HG03064 (cell line): ENCODE data around the gene TNFRSF11A.

Experiments
- ATAC-seq: cut with Tn5 transposase; IDR thresholded peaks from one replicate; pipeline ENCODE4 v1.9.1; 2021; ENCODE audit warnings: low read depth; ENCODE audit not compliant: unreplicated experiment

TNFRSF11A gene

DNA sequence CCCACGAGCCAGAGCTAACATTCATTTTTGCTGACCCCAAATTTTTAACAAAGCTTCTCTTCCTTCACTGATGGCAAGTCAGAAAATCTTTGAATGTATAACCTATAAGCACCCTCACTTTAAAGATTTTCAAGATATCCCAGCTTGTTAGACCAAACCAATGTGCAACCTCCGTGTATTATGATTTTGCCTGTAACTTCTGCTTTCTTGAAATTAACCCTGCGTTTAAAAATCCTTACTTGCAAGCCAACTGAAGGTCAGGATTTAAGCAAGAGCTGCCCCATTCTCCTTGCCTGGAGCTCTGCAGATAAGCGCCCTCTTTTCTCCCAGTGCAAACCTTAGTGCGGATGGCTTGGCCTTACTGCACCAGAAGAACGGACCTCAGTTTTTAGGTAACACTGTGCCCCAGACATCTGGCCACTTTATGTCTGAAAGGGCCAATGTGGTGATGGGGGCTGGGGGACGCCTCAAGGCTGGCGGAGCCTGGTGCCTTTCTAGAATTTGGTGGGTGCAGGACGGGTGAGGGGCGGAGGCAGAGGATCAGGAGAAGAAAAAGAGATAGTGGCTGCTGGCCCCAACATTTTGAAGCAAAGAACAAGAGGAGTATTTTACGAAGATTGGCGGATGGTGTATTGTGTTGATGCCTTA lies 805 bp upstream of the TNFRSF11A start:
- no peak for ATAC-seq

DNA sequence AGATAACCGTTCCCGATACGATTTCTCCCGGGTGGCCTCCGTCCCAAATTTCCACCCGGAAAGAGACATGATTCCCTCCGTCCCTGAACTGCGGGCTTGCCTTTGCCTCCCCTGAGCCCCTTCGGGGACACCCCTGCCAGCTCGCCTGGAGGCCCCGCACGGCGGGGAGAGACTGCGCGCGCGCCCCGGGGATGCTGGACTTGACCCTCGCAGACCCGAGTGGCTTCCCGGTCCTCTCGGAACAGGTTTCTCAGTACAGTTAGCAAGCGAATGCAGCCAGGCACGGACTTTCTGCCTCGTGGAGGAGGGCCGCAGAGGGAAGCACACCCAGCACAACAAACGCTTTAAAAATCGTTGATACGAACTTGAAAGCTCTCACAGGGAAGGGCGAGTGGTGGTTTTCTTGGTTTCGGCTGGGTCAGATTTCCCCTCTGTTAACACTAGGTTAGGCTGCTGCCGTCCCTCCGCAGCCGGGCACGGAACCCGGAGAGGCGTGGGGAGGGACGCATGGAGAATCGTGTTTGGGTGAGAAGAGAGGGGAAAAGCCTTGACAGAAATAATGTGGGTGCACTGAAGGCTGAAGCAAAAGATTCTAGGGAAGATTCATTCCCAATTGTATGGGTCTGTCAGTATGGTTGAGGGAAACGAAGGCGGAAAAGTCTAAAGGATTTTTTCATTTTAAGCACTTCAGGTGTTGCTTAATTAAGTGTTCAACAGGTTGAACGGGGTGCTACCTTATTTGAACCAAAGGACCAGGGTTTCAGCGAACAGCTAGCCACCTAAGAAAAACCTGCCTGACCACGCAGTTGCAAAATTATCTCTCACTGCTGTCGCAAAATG lies 916 bp downstream of the TNFRSF11A start:
- no peak for ATAC-seq

DNA sequence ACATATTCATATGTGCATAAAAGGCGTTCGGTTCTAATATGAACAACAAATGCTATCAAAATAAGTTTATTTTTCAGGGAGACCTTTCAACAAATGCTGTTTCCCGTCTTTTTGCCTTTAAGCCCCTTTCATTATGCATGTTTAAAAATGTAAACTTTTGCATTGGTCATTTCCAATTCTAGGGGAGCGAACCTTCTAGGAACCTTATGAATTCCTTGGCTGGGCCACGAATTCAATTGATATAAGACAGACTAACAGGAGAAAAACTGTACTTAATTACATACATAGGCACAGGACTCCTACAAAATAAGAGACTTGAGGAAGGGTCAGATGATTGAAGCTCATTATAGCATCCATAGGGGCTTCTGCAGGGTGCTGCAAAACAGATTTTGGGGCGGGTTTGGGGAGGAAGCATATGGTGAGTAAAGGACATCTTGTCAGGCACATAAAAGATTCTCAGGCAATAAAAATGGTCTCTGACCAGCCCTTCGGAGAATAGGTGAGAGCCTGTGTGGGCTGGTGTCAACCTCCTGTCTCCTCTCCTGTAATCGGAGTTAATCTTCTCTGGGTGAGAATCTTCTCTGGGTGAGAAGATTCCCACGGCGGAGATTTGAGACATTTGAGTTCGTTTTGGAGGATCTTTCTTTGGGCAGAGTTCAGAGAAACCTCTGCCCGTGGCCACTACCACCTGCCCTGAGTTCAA lies 1.7 kb downstream of the TNFRSF11A start:
- ATAC-seq, result no peak

DNA sequence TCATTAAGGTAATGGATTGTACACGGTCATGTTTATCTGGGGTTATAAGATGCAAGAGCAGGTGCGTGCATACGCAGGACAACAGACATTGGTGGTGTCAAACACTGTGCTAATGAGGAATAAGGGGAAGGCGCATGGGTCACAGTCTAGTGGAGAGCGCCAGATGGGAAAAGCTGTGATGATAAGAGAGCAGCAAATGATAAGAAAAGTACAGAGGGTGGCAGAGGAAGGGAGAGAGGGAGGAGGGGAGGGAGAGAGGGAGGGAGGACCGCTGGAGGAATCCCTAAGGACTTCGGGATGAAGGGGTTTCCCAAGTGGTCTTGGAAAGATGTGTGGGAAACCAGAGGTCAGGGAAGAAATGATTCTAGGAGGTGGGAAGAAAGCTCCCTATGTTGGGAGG lies 2.9 kb downstream of the TNFRSF11A start:
- ATAC-seq, result no peak

DNA sequence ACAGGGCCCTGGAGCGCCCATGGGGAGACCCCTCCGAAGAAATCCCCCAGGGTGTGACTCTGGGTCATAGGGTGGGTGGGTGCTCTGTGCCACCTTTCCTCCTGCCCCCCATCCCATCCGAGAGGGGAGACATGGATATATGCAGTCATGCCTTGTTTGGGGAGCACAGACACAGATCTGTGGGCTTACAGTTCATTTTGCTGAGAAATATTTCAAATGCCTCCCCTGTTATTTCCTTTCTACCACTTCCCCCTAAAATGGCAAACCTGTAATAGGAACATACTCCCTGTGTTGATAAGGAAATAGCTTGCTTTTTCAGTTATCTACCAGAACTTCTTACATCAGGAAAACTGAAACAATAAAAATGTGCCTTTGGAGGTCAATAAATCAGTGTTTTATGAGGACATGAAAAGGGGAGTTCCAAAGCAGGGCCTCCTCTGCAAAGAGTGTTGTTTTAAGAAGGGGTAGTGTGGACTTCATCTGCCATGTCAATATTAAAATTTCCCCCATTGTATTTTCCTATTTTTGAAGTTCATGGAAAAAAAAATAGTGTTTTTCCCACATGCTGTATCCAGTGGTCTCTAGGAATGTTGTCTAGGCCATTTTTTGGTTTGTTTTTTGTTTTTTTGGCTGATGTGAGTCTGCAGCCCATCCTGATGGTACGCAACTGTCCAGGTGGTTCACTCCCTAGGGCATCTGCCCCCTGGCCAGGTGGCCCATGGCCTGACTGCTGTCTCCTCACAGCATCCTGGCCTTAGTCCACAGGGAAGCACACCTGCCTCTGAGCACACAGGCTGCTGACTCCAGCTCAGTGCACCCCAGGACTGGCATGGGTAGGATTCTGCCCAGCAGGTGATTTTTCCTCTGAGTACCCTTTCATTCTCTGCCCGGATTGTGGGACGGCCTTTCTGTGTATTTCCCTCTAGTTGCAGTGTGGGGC lies 3.7 kb downstream of the TNFRSF11A start:
- no peak for ATAC-seq

DNA sequence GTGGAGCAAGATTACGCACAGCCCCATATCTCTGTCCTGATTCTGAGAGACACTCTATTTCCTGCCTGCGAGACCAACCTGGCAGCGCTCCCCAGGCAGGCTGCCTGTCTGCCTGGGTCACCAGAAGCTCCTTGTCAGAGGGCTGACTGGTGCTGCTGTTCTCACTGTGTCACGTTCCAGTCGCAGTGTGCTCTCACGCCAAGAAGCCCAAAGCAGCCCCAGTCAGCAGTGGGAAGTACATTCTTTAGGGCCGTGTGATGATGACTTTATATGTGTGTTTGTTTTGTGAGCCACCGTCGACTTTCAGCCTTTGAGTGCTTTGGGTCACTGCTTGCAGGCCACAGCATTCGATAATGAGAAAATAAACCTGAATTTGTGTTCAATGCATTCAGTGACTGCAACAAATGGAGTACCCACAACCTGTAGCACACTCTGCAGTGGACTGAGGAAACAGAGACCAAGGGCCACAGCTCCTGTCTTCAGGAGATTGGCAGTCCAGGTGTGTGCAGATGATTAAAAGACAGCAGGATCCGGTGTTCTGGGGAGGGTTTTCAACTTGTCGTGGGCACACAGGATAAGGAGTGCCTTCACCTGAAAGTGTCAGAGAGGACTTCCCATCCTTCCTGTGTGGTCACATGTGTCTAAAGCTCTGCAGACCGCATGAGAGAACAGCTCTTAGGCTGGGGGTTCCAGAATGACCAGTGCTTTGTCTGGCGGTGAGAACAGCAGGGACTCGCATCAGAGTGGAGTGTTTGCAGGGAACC lies 4.8 kb downstream of the TNFRSF11A start:
- ATAC-seq, result no peak

DNA sequence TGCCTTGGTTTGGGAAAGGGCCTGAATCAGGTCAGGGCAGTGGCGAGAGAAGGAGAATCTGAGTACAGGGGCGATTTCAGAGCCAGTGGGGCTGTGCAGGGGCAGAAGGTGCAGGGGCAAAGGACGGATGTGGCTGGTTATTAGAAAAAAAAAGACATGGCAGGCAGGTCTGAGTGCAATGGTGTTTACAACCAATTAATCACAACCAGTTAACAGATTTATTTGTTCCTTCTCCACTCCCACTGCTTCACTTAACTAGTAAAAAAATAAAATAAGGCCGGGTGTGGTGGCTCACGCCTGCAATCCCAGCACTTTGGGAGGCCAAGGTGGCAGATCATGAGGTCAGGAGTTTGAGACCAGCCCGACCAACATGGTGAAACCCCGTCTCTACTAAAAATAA lies 5.5 kb downstream of the TNFRSF11A start:
- ATAC-seq, result no peak

DNA sequence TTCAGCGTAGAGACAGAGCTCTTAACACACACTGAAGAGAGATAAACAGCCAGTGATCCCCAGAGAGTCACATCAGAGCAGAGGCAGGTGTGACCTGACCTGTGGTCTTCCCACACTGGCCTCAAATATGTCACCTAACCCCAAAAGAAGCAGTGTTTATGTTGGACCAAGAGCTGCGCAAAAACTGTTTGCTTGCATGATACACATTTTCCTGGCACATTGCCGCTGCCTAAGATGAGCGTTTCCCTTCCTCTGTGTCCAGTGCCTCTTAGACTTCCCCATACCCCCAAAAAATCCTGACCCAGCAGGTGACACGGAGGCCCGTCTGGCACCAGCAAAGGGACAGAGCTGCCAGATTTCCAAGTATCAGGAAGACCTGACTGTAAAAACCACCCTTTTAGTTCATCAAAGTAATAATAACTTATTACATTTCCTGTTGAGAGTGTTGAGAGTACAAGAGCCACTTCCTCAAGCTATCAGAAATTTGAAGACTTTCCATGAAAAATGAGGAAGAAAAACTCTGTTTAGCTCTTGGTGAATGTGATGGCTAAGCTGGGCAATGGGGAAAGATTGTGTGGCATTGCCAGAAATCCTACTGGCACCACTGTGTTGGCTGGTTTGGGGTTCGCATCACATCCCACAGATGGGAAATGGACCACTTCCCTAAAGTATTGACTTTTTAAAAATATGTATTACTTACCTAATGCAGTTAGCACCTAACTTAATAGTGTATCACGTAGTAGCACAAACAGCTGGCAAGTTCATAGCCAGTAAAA lies 6.7 kb downstream of the TNFRSF11A start:
- ATAC-seq, result no peak

DNA sequence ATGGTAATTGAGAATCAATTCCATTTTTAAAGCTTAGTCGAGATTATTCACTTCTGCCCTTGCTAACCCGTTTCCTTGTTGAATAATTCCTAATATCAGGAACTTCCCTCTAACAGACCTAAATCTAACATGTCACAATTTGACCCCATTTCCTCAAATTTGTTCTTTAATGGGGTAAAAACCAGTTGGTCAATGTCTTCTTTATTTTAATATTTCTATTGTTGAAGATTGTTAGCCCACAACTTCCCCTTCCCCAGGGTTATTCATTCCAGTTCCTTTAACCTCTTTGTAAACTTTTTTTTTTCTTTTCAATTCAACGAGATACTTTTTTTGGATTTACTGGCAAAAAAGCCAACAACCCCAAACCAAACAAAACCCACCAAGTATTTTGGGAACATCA lies 7.3 kb downstream of the TNFRSF11A start:
- ATAC-seq, result no peak

DNA sequence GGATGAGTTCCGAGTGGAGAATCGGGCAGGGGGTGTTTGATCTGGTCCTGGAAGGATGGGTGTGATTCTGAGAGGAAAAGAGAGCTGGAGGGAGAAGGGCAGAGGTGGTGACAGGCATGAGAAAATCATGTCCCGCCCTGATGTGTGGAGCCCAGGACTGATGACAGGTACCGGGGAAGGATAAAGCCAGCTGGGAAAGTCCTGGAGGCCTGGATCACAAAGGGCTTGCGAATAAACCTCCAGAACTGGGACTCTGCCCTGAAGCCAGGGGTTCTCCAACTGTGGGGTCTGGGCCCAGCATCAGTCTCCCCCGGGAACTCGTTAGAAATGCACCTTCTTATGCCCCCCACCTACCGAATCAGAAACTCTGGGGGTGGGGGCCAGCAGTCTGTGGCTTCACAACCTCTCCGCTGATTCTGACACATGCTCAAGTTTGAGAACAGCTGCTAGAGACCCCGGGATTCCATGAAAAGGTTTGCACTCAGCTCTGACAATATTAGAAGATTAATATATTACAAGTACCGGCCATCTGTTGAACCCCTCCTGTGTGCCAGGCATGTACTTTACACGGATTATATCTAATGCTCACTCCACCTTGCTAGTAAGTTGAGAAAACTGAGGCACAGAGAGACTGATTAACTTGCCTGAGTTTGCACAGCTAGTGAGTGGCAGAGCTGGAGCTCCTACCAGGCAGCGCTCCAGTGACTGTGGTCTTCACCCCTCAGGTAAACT lies 8.0 kb downstream of the TNFRSF11A start:
- no peak for ATAC-seq

DNA sequence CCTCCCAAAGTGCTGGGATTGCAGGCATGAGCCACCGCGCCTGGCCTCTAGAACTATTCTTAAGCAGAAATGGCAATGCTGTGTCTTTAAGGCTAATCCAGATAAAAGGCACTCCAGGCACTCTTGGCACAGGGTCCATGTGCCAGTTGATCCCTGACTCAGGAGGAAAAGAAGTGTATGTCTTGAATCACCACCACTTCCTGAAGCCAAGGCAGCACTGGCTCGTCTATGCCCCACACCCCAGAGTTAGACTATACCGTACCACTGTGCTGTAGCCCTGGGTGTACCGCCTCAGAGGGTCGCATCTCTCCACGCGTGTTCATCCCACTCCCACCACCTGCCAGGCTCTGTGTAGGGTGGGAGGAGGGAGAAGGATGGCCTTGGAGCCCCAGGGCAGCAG lies 9.0 kb downstream of the TNFRSF11A start:
- ATAC-seq, result no peak

DNA sequence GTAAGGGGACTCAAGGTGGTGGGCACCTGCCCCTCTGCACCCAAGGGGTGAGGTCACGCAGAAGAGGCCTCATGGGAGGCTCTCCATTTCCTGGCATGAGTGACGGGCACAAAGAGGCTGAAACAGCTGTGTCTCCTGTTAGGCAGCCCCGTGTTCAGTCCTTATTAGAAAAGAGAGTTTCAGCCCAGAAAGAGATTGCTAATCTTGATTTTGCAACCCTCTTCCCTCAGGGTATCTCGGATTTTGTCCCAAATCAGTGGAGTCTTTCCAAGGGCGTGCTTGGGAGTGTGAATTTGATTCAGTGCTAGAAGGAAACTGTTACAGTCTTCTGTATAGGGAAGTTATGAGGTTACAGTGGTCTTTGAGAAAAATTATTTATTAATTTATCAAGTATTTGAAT lies 10.4 kb downstream of the TNFRSF11A start:
- ATAC-seq, result no peak

DNA sequence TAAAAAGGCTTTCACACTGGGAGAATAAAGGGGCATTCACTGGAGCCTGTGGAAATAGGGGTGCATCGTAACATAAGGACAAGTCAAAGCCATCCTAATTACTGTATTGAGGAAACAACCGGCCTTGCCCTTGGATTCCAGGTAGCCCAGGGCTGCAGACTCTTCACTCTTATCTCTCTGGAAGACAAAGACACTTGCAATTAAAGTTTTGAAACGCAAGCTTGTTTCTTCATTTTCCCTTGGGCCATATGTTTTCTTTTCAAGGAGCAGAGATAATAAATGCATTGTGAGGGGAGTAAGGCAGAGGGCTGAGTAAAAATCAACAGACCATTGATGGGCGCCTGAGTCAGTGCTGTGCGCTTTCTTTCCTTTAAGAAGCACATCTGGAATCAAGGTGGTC lies 11.5 kb downstream of the TNFRSF11A start:
- ATAC-seq, result no peak

DNA sequence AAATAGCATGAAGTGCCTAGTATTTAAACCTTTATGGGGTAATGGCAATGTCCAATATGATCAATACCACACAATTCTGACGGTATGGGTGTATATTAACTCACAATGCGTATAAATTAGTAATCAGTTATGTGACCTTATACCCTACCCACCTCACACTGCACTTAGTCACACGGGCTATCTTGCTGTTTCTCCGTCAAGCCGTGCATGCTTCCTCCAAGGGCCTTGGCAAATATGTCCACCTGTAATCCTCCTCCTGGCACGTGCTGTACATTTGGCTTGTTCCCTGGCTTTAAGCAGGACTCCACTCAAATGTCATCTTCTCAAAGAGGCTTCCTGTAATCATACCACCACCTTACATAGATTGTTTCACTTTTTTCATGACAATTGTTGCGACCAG lies 12.2 kb downstream of the TNFRSF11A start:
- no peak for ATAC-seq

DNA sequence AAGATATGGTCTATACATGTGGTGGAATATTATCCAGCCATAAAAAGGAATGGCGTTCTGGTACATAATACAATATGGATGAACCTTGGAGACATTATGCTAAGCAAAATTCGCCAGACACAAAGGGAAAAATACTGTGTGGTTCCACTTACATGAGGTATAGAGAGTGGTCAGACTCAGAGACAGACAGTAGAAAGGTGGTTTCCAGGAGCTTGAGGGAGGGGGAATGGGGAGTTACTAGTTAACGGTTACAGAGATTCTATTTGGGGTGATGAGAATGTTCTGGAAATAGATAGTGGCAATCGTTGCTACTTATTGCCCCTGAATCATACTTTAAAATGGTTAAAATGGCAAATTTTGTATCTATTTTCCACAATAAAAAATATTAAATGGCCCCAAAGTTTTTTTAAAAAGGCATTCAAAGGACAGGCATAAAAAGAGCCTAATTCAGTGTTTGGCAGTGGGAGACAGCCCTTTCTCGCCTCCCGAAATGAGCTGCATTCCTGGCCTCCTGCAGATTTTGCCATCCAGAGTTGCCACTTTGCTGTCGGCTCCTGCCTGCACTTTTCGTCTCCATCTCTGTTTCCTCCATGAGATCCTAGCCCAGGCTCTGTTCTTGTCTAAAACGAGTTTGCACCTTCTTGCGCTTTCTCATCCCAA lies 13.5 kb downstream of the TNFRSF11A start:
- ATAC-seq, result no peak

DNA sequence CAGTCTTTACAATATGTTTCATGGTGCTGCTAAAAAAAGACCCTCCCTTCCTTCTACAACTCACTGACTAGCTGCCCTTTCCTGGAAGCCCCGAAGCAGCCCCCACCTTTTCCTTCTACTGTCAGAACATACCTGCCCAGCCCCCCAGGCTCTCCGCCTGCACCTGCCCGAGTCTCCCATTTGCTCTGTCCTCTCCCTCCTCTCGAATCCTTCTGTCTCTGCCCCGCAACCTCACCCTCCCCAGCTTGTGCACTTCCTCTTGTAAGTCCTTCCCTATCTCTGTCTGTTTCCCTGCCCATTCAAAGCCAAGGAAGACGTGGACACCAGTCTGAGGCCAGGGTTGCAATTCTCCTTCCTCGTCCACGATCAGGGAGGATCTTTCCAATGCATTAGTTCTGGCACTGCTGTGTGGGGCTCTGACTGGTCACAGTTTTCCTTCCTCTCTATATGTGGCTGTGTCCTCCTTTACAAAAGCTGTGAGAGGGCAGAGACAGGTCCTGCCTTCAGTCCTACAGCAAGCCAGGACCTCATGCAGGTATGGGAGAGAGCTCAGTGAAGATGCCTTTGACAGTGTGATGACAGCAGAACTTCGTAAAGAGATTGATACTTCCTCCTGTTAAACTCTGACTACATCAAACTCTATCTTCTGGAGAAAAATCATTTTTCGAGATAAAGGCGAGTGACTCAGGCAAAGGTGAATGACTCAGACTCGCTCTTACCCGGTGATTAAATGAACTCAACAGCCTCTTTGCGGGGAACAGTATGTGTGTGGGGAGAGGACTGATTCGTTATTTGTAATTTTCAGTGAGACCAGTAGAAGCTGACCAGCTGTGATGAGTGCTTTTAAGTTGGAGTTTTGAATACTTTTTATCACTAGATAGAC lies 14.2 kb downstream of the TNFRSF11A start:
- no peak for ATAC-seq

DNA sequence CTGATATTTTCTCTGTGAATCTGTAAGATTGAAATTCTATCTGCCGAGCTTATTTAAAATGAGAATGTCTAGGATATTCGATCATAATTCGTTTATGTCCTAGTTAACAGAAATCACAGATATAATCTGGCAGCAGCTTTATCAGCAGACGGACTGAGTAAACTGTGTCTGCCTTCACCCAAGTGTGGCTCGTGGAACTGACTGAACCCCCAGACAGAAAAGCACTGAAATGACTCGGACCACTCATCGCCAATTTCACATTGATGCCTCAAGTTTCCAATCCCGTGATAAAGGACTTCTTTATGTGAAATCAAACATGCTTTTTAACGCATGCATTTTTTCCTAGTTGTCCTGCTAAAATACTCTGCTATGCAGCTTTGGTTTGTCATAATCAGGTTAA lies 15.9 kb downstream of the TNFRSF11A start:
- ATAC-seq, result no peak
